ENCODE data around the gene TAF1B.

TAF1B gene

GRCh38 chr2:9971105-9971818 lies 128.0 kb downstream of the TAF1B start:
- no peak for DNase-seq

- no peak for DNase-seq
Measured at GRCh38 chr2:9971890-9972289, 128.6 kb downstream of the TAF1B start.

GRCh38 chr2:9972621-9973479 lies 129.6 kb downstream of the TAF1B start:
- no peak for DNase-seq

GRCh38 chr2:9973690-9974089 lies 130.4 kb downstream of the TAF1B start:
- DNase-seq, result no peak

- no peak for DNase-seq
Measured at GRCh38 chr2:9974343-9974742, 131.1 kb downstream of the TAF1B start.

- DNase-seq, result peak; percentile 69
Measured at GRCh38 chr2:9975328-9975727, 132.1 kb downstream of the TAF1B start.

- DNase-seq, result peak; percentile 16
Measured at GRCh38 chr2:9975805-9976447, 132.7 kb downstream of the TAF1B start.

- peak; percentile 1 for DNase-seq
Measured at GRCh38 chr2:9979977-9980376, 136.7 kb downstream of the TAF1B start.

GRCh38 chr2:9980520-9980919 lies 137.2 kb downstream of the TAF1B start:
- no peak for DNase-seq

GRCh38 chr2:9981655-9982054 lies 138.4 kb downstream of the TAF1B start:
- DNase-seq, result no peak

- DNase-seq, result no peak
Measured at GRCh38 chr2:9982248-9982647, 139.0 kb downstream of the TAF1B start.

- no peak for DNase-seq
Measured at GRCh38 chr2:9982891-9983290, 139.6 kb downstream of the TAF1B start.

- no peak for DNase-seq
Measured at GRCh38 chr2:9983401-9984216, 140.3 kb downstream of the TAF1B start.
